GM23338 (cell line): ENCODE measurements around the gene LCOR. TPM values are rescaled to one million over a fixed set of nuclear protein-coding genes. Genes with fewer than 3 reads are reported as not detected.

Experiments
- ATAC-seq: fragments of 200-7000 bp; cut with Tn5 transposase; 3 replicates; pipeline ENCODE4 v1.9.1; 2020
- DNase-seq: peaks from one replicate; pipeline ENCODE4 v3.0.0-alpha.2; 2015; ENCODE audit warnings: low spot score
- H2AFZ ChIP-seq: fragments of 200-600 bp; sonication (generic); 2 replicates; pipeline ENCODE4 v1.8.0; 2016; ENCODE audit warnings: antibody characterized with exemption, mild to moderate bottlenecking, moderate library complexity
- H3F3A ChIP-seq: fragments of 200-600 bp; sonication (generic); replicated peaks from 2 replicates; pipeline ENCODE4 v1.8.0; 2017; ENCODE audit warnings: antibody characterized with exemption, mixed run types, low read depth
- H3K27ac ChIP-seq: fragments of 200-600 bp; sonication (generic); 2 replicates; pipeline ENCODE4 v1.6.1; 2016; ENCODE audit warnings: low read depth
- H3K27me3 ChIP-seq: fragments of 200-600 bp; sonication (generic); 2 replicates; pipeline ENCODE4 v1.8.0; 2016; ENCODE audit warnings: mild to moderate bottlenecking, mixed run types, moderate library complexity; ENCODE audit not compliant: insufficient read depth
- H3K36me3 ChIP-seq: fragments of 200-600 bp; sonication (generic); 2 replicates; pipeline ENCODE4 v1.8.0; 2016; ENCODE audit warnings: mild to moderate bottlenecking; ENCODE audit not compliant: insufficient read depth
- H3K4me1 ChIP-seq: fragments of 200-600 bp; sonication (generic); 2 replicates; pipeline ENCODE4 v1.8.0; 2016; ENCODE audit warnings: mild to moderate bottlenecking, moderate library complexity; ENCODE audit not compliant: insufficient read depth
- H3K4me2 ChIP-seq: fragments of 200-600 bp; sonication (generic); 2 replicates; pipeline ENCODE4 v1.7.1; 2017; ENCODE audit warnings: mixed run types
- H3K4me3 ChIP-seq: fragments of 200-600 bp; sonication (generic); 2 replicates; pipeline ENCODE4 v1.6.1; 2016; ENCODE audit warnings: mixed run types
- H3K79me2 ChIP-seq: fragments of 200-600 bp; sonication (generic); replicated peaks from 2 replicates; pipeline ENCODE4 v1.8.0; 2017; ENCODE audit warnings: mild to moderate bottlenecking; ENCODE audit not compliant: insufficient read depth
- H3K9me2 ChIP-seq: fragments of 200-600 bp; sonication (generic); 2 replicates; pipeline ENCODE4 v1.8.0; 2017; ENCODE audit not compliant: insufficient read depth
- H4K20me1 ChIP-seq: fragments of 200-600 bp; sonication (generic); replicated peaks from 2 replicates; pipeline ENCODE4 v1.8.0; 2017; ENCODE audit warnings: mild to moderate bottlenecking; ENCODE audit not compliant: insufficient read depth
- H3K27ac Mint-ChIP-seq: 2 replicates; pipeline ENCODE4 v1.8.0; 2020; ENCODE audit warnings: inconsistent platforms, mild to moderate bottlenecking, moderate library complexity, mixed read lengths
- H3K27me3 Mint-ChIP-seq: 3 replicates; pipeline ENCODE4 v1.8.0; 2022; ENCODE audit warnings: low read depth, mild to moderate bottlenecking, moderate library complexity, mixed read lengths, inconsistent platforms; ENCODE audit not compliant: insufficient read depth, poor library complexity
- H3K36me3 Mint-ChIP-seq: 3 replicates; pipeline ENCODE4 v1.8.0; 2021; ENCODE audit warnings: low read depth, mild to moderate bottlenecking, inconsistent platforms, moderate library complexity, mixed read lengths
- H3K4me1 Mint-ChIP-seq: 3 replicates; pipeline ENCODE4 v1.8.0; 2020; ENCODE audit warnings: mild to moderate bottlenecking, inconsistent platforms, mixed read lengths
- H3K4me3 Mint-ChIP-seq: 3 replicates; pipeline ENCODE4 v1.8.0; 2021; ENCODE audit warnings: moderate library complexity, mild to moderate bottlenecking, inconsistent platforms, mixed read lengths
- H3K9me3 Mint-ChIP-seq: 3 replicates; pipeline ENCODE4 v1.8.0; 2020; ENCODE audit warnings: moderate library complexity, mild to moderate bottlenecking, inconsistent platforms, mixed read lengths
- CREB1 ChIP-seq: fragments of 250-450 bp; sonication (Bioruptor Pico); IDR thresholded peaks from 2 replicates; pipeline ENCODE4 v1.5.0; 2020; ENCODE audit warnings: low read depth, mild to moderate bottlenecking, moderate library complexity
- EZH2 ChIP-seq: fragments of 200-600 bp; sonication (generic); IDR thresholded peaks from one replicate; pipeline ENCODE4 v1.8.0; 2017; ENCODE audit warnings: antibody characterized with exemption, mild to moderate bottlenecking, low read depth; ENCODE audit not compliant: unreplicated experiment
- NANOG ChIP-seq: IDR thresholded peaks from 2 replicates; pipeline ENCODE4 v1.6.1; 2016; ENCODE audit warnings: antibody characterized with exemption, borderline replicate concordance
- POLR2AphosphoS5 ChIP-seq: IDR thresholded peaks from 2 replicates; pipeline ENCODE4 v1.6.1; 2016; ENCODE audit warnings: antibody characterized with exemption, low read depth
- REST ChIP-seq: IDR thresholded peaks from one replicate; pipeline ENCODE4 v1.6.1; 2018; ENCODE audit warnings: antibody characterized with exemption; ENCODE audit not compliant: unreplicated experiment
- STAT1 ChIP-seq: IDR thresholded peaks from one replicate; pipeline ENCODE4 v1.6.1; 2016; ENCODE audit warnings: antibody characterized with exemption; ENCODE audit not compliant: unreplicated experiment
- ZNF114 ChIP-seq: fragments of 250-450 bp; sonication (Bioruptor Pico); IDR thresholded peaks from 2 replicates; pipeline ENCODE4 v1.5.0; 2020; ENCODE audit warnings: mild to moderate bottlenecking, moderate library complexity
- ZNF331 ChIP-seq: fragments of 250-450 bp; sonication (Bioruptor Pico); IDR thresholded peaks from 2 replicates; pipeline ENCODE4 v1.5.0; 2020; ENCODE audit warnings: low read depth, mild to moderate bottlenecking, moderate library complexity
- polyA plus RNA-seq: library from polyadenylated mRNA; unstranded; fragments of >200 nt; fragmentation: Nextera tagmentation; extraction: Ambion mirVana; gene quantifications from 2 replicates; pipeline ENCODE4 v1.2.1, GENCODE V29; 2016
- total RNA-seq: library from RNA; depleted of rRNA; stranded (reverse); fragments of >200 nt; shearing (Covaris generic); gene quantifications from 2 replicates; pipeline ENCODE4 v1.2.3, GENCODE V29; 2014
- TF ChIP-seq, protein P1 (sequence below): fragments of 250-450 bp; sonication (Bioruptor Pico); IDR thresholded peaks from 2 replicates; pipeline ENCODE4 v1.5.0; 2020; ENCODE audit warnings: mild to moderate bottlenecking, moderate library complexity
- TF ChIP-seq, protein P2 (sequence below), 2 experiments: fragments of 200-600 bp in 1 of 2; sonication (generic) in 1 of 2; conservative IDR thresholded peaks; 2 replicates each; pipeline versions ENCODE4 v1.5.1 to v1.6.1; 2016 to 2017; ENCODE audit warnings: antibody characterized with exemption in 2 of 2, low read depth in 2 of 2, mild to moderate bottlenecking in 2 of 2, moderate library complexity in 1 of 2

LCOR gene
- total and polyA plus RNA-seq, 2 experiments from 2014 or later, result 6.9 to 14.9 TPM

GRCh38 chr10:96858706-96859050, 26.6 kb downstream of the LCOR start:
- H4K20me1 ChIP-seq, result peaks cover 1% of the 10 kb centered on the region; the same call in 1 of the 2 replicates
- H3K9me3 Mint-ChIP-seq, result no peaks in the 10 kb centered on the region
- no peaks in the 10 kb centered on the region for H3K27me3 Mint-ChIP-seq

DNA sequence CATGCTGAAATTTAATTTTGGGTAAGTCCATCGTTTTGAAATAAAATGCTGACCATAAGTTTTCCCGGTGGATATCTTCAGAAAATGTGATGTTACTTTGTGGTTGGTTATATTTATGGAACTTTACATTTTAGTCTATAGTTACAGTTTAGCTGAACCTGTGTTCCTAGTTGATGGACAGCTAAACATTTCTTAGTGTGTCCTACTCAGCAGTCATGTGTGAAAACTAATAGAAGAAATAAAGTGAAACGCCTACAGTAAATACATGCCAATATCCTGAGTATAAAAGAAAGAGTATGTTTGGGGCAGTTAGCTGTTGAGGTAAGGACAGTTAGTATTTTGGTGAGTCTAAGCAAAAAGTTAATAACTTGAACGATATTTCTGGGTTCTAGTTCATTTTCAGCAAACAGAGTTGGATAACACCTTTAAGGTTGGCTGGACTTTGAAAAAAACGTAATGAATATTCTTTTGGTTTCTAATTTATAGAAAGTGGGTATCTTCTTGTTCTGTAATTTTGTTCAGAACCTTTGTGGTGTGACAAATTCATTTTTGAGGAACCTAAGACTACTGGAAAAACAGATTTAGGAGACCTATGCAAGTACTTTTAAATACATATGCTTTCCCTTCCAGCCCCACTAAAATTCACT, 28.7 kb downstream of the LCOR start:
- no peaks in the 10 kb centered on the region for H3K27me3 Mint-ChIP-seq
- H3K4me2 ChIP-seq, result no peak overlapping the region
- H3K27ac Mint-ChIP-seq, result no peak overlapping the region
- H3K9me2 ChIP-seq, result no peaks in the 10 kb centered on the region
- H4K20me1 ChIP-seq, result peaks cover 13% of the 10 kb centered on the region; the same call in 1 of the 2 replicates
- no peaks in the 10 kb centered on the region for H3K27me3 ChIP-seq
- no peaks in the 10 kb centered on the region for H3F3A ChIP-seq
- H3K27ac ChIP-seq, result no peak overlapping the region
- H3K79me2 ChIP-seq, result peaks cover 89% of the 10 kb centered on the region
- no peak overlapping the region for H3K4me3 ChIP-seq
- ATAC-seq (no peak), DNase-seq (no peak)
- H3K4me3 Mint-ChIP-seq, result no peak overlapping the region
- peaks cover 8% of the 10 kb centered on the region; the same call in 2 of the 3 replicates for H3K36me3 Mint-ChIP-seq
- no peaks in the 10 kb centered on the region for H3K4me1 ChIP-seq
- no peaks in the 10 kb centered on the region for H3K36me3 ChIP-seq
- no peaks in the 10 kb centered on the region for H3K9me3 Mint-ChIP-seq
- peaks cover 19% of the 10 kb centered on the region for H3K4me1 Mint-ChIP-seq
- no peak overlapping the region for H2AFZ ChIP-seq
- TF ChIP-seq EZH2 (no peak), REST (no peak), ZNF331 (CRISPR knock-in tag) (no peak), ZNF114 (CRISPR knock-in tag) (no peak), NANOG (no peak), CREB1 (CRISPR knock-in tag) (no peak), POLR2AphosphoS5 (no peak), STAT1 (no peak)
- TF ChIP-seq, protein P1, sequence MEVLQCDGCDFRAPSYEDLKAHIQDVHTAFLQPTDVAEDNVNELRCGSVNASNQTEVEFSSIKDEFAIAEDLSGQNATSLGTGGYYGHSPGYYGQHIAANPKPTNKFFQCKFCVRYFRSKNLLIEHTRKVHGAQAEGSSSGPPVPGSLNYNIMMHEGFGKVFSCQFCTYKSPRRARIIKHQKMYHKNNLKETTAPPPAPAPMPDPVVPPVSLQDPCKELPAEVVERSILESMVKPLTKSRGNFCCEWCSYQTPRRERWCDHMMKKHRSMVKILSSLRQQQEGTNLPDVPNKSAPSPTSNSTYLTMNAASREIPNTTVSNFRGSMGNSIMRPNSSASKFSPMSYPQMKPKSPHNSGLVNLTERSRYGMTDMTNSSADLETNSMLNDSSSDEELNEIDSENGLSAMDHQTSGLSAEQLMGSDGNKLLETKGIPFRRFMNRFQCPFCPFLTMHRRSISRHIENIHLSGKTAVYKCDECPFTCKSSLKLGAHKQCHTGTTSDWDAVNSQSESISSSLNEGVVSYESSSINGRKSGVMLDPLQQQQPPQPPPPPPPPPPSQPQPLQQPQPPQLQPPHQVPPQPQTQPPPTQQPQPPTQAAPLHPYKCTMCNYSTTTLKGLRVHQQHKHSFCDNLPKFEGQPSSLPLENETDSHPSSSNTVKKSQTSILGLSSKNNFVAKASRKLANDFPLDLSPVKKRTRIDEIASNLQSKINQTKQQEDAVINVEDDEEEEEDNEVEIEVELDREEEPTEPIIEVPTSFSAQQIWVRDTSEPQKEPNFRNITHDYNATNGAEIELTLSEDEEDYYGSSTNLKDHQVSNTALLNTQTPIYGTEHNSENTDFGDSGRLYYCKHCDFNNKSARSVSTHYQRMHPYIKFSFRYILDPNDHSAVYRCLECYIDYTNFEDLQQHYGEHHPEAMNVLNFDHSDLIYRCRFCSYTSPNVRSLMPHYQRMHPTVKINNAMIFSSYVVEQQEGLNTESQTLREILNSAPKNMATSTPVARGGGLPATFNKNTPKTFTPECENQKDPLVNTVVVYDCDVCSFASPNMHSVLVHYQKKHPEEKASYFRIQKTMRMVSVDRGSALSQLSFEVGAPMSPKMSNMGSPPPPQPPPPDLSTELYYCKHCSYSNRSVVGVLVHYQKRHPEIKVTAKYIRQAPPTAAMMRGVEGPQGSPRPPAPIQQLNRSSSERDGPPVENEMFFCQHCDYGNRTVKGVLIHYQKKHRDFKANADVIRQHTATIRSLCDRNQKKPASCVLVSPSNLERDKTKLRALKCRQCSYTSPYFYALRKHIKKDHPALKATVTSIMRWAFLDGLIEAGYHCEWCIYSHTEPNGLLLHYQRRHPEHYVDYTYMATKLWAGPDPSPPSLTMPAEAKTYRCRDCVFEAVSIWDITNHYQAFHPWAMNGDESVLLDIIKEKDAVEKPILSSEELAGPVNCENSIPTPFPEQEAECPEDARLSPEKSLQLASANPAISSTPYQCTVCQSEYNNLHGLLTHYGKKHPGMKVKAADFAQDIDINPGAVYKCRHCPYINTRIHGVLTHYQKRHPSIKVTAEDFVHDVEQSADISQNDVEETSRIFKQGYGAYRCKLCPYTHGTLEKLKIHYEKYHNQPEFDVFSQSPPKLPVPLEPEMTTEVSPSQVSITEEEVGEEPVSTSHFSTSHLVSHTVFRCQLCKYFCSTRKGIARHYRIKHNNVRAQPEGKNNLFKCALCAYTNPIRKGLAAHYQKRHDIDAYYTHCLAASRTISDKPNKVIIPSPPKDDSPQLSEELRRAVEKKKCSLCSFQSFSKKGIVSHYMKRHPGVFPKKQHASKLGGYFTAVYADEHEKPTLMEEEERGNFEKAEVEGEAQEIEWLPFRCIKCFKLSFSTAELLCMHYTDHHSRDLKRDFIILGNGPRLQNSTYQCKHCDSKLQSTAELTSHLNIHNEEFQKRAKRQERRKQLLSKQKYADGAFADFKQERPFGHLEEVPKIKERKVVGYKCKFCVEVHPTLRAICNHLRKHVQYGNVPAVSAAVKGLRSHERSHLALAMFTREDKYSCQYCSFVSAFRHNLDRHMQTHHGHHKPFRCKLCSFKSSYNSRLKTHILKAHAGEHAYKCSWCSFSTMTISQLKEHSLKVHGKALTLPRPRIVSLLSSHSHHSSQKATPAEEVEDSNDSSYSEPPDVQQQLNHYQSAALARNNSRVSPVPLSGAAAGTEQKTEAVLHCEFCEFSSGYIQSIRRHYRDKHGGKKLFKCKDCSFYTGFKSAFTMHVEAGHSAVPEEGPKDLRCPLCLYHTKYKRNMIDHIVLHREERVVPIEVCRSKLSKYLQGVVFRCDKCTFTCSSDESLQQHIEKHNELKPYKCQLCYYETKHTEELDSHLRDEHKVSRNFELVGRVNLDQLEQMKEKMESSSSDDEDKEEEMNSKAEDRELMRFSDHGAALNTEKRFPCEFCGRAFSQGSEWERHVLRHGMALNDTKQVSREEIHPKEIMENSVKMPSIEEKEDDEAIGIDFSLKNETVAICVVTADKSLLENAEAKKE (CRISPR knock-in tag), result no peak
- TF ChIP-seq, protein P2, sequence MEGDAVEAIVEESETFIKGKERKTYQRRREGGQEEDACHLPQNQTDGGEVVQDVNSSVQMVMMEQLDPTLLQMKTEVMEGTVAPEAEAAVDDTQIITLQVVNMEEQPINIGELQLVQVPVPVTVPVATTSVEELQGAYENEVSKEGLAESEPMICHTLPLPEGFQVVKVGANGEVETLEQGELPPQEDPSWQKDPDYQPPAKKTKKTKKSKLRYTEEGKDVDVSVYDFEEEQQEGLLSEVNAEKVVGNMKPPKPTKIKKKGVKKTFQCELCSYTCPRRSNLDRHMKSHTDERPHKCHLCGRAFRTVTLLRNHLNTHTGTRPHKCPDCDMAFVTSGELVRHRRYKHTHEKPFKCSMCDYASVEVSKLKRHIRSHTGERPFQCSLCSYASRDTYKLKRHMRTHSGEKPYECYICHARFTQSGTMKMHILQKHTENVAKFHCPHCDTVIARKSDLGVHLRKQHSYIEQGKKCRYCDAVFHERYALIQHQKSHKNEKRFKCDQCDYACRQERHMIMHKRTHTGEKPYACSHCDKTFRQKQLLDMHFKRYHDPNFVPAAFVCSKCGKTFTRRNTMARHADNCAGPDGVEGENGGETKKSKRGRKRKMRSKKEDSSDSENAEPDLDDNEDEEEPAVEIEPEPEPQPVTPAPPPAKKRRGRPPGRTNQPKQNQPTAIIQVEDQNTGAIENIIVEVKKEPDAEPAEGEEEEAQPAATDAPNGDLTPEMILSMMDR (conservative IDR thresholded peaks at IDR 0.05; ENCODE audit: low read depth in 2 of 2), result no peak

More at GRCh38 chr10:96858706-96859050, 26.6 kb downstream of the LCOR start:
- H3K4me3 ChIP-seq, result no peak overlapping the region
- H3K36me3 ChIP-seq, result no peaks in the 10 kb centered on the region
- H3K4me1 ChIP-seq, result no peaks in the 10 kb centered on the region
- no peak for DNase-seq
- peaks cover 89% of the 10 kb centered on the region for H3K79me2 ChIP-seq
- no peaks in the 10 kb centered on the region for H3K27me3 ChIP-seq
- no peak overlapping the region for H3K27ac ChIP-seq
- no peaks in the 10 kb centered on the region for H3F3A ChIP-seq
- H3K4me2 ChIP-seq, result no peak overlapping the region
- H3K4me1 Mint-ChIP-seq, result peaks cover 23% of the 10 kb centered on the region
- no peak overlapping the region for H2AFZ ChIP-seq
- no peak overlapping the region for H3K27ac Mint-ChIP-seq
- H3K36me3 Mint-ChIP-seq, result peaks cover 8% of the 10 kb centered on the region; the same call in 2 of the 3 replicates
- no peak for TF ChIP-seq EZH2
- TF ChIP-seq CREB1 (CRISPR knock-in tag), result no peak
- no peak overlapping the region for H3K4me3 Mint-ChIP-seq
- no peaks in the 10 kb centered on the region for H3K9me2 ChIP-seq
- ATAC-seq, result no peak
